C4-2B (cell line): ENCODE data around the gene NPAS3.

Experiments
- H3K27ac ChIP-seq: fragments of 450-650 bp; 2 replicates; pipeline ENCODE4 v1.5.1; 2017
- CTCF ChIP-seq: fragments of 450-650 bp; conservative IDR thresholded peaks from 2 replicates; pipeline ENCODE4 v1.5.1; 2017; ENCODE audit warnings: mild to moderate bottlenecking
- ZFX ChIP-seq: fragments of 450-650 bp; IDR thresholded peaks from 2 replicates; pipeline ENCODE4 v1.6.1; 2017

Gene NPAS3

GRCh38 chr14:33776871-33777270, 838.2 kb downstream of the NPAS3 start:
- H3K27ac ChIP-seq, result no peak overlapping the region
- TF ChIP-seq CTCF, result no peak

GRCh38 chr14:33777681-33778080, 839.0 kb downstream of the NPAS3 start:
- TF ChIP-seq CTCF (no peak), ZFX (no peak)

GRCh38 chr14:33780035-33780434, 841.4 kb downstream of the NPAS3 start:
- no peak overlapping the region for H3K27ac ChIP-seq
- TF ChIP-seq CTCF, result no peak

More at GRCh38 chr14:33777681-33778080, 839.0 kb downstream of the NPAS3 start:
- no peak overlapping the region for H3K27ac ChIP-seq

- no peak for TF ChIP-seq CTCF
- no peak for TF ChIP-seq ZFX
- H3K27ac ChIP-seq, result no peak overlapping the region
Measured at GRCh38 chr14:33781236-33781635, 842.6 kb downstream of the NPAS3 start.

GRCh38 chr14:33782923-33783322, 844.2 kb downstream of the NPAS3 start:
- TF ChIP-seq CTCF (no peak), ZFX (no peak)
- no peak overlapping the region for H3K27ac ChIP-seq

GRCh38 chr14:33786091-33786825, 847.6 kb downstream of the NPAS3 start:
- no peak for TF ChIP-seq ZFX
- no peak for TF ChIP-seq CTCF
- no peak overlapping the region for H3K27ac ChIP-seq

- no peak overlapping the region for H3K27ac ChIP-seq
- TF ChIP-seq ZFX (no peak), CTCF (no peak)
Measured at GRCh38 chr14:33788161-33788560, 849.5 kb downstream of the NPAS3 start.
